GM20431 (cell line): ENCODE results near the gene BPIFA1.

Source experiments
- in situ Hi-C: fragments of 300-500 bp; cut with MseI, MboI; formaldehyde crosslinking; loops from one replicate; pipeline ENCODE4 v1.15.0; 2020; ENCODE audit warnings: low sequenced_read_pairs; ENCODE audit not compliant: unreplicated experiment

Gene BPIFA1

GRCh38 chr20:33276303-33277113 is 40.7 kb downstream of the BPIFA1 start:
- in situ Hi-C loops, result loop anchor here (25.0 kb wide), 1 partner anchor 389 kb away; no protein-coding TSS in a partner anchor

- in situ Hi-C loops, result loop anchor here (25.0 kb wide), 1 partner anchor 390 kb away; no protein-coding TSS in a partner anchor
Observed at GRCh38 chr20:33277471-33278441, 42.0 kb downstream of the BPIFA1 start.

GRCh38 chr20:33278700-33279099 is 42.9 kb downstream of the BPIFA1 start:
- in situ Hi-C loops, result loop anchor here (25.0 kb wide), 1 partner anchor 391 kb away; no protein-coding TSS in a partner anchor

GRCh38 chr20:33279261-33279910 is 43.6 kb downstream of the BPIFA1 start:
- in situ Hi-C loops, result loop anchor here (25.0 kb wide), 1 partner anchor 392 kb away; no protein-coding TSS in a partner anchor

- in situ Hi-C loops, result loop anchor here (25.0 kb wide), 1 partner anchor 393 kb away; no protein-coding TSS in a partner anchor
Observed at GRCh38 chr20:33280000-33280680, 44.3 kb downstream of the BPIFA1 start.

GRCh38 chr20:33280775-33281174 is 45.0 kb downstream of the BPIFA1 start:
- in situ Hi-C loops, result loop anchor here (25.0 kb wide), 1 partner anchor 393 kb away; no protein-coding TSS in a partner anchor

GRCh38 chr20:33281550-33282146 is 45.9 kb downstream of the BPIFA1 start:
- in situ Hi-C loops, result loop anchor here (25.0 kb wide), 1 partner anchor 394 kb away; no protein-coding TSS in a partner anchor

- in situ Hi-C loops, result loop anchor here (25.0 kb wide), 1 partner anchor 395 kb away; no protein-coding TSS in a partner anchor
Observed at GRCh38 chr20:33282196-33282934, 46.6 kb downstream of the BPIFA1 start.

- in situ Hi-C loops, result loop anchor here (25.0 kb wide), 1 partner anchor 396 kb away; no protein-coding TSS in a partner anchor
Observed at GRCh38 chr20:33282991-33283555, 47.3 kb downstream of the BPIFA1 start, which contains the start of gene BPIFB1. Gene BPIFB1 (plus strand): TSS chr20:33283214. CDS start chr20:33286074, 2,860 bp downstream.

- in situ Hi-C loops, result loop anchor here (25.0 kb wide), 1 partner anchor 397 kb away; no protein-coding TSS in a partner anchor
Observed at GRCh38 chr20:33284284-33284683, 48.5 kb downstream of the BPIFA1 start.

GRCh38 chr20:33284937-33285336 is 49.1 kb downstream of the BPIFA1 start:
- in situ Hi-C loops, result loop anchor here (25.0 kb wide), 1 partner anchor 398 kb away; no protein-coding TSS in a partner anchor

GRCh38 chr20:33285861-33286495 is 50.2 kb downstream of the BPIFA1 start:
- in situ Hi-C loops, result loop anchor here (25.0 kb wide), 1 partner anchor 399 kb away; no protein-coding TSS in a partner anchor

GRCh38 chr20:33287884-33288283 is 52.1 kb downstream of the BPIFA1 start:
- in situ Hi-C loops, result loop anchor here (25.0 kb wide), 1 partner anchor 401 kb away; no protein-coding TSS in a partner anchor

- in situ Hi-C loops, result loop anchor here (25.0 kb wide), 1 partner anchor 404 kb away; no protein-coding TSS in a partner anchor
Observed at GRCh38 chr20:33290852-33291251, 55.1 kb downstream of the BPIFA1 start.

- in situ Hi-C loops, result loop anchor here (25.0 kb wide), 1 partner anchor 404 kb away; no protein-coding TSS in a partner anchor
Observed at GRCh38 chr20:33291416-33291815, 55.6 kb downstream of the BPIFA1 start.

GRCh38 chr20:33291830-33292355 is 56.1 kb downstream of the BPIFA1 start:
- in situ Hi-C loops, result loop anchor here (25.0 kb wide), 1 partner anchor 405 kb away; no protein-coding TSS in a partner anchor
